ENCODE measurements around the gene LYRM4. TPM values are rescaled to one million over a fixed set of nuclear protein-coding genes. Genes with fewer than 3 reads are reported as not detected.

Gene LYRM4
- total and polyA plus RNA-seq, 9 of the 15 experiments (the other 6 are each of a cell fraction or from before 2014, with no cell fraction given): 24.2 to 69.4 (median 41.8) TPM

GRCh38 chr6:5220443-5220842 lies 40.3 kb downstream of the LYRM4 start (continued):
- TF ChIP-seq ELK3 (CRISPR knock-in tag; IDR thresholded peaks at IDR 0.05) (no peak), SRSF3 (IDR thresholded peaks at IDR 0.05; ENCODE audit: insufficient read depth, low read length) (no peak), TBP (optimal IDR thresholded peaks at IDR 0.05; ENCODE audit: low read depth, low read length) (no peak), CTCF (IDR thresholded peaks at IDR 0.05 in 2 of 3, conservative IDR thresholded peaks at IDR 0.05 in 1 of 3; ENCODE audit: insufficient read depth in 2 of 3, low read depth in 1 of 3, low read length in 3 of 3) (peak in 2 of 3 experiments; percentile 27 to 53; a peak in 3 of 6 replicates)

GRCh38 chr6:5219011-5219691 lies 41.6 kb downstream of the LYRM4 start:
- H3K9me3 ChIP-seq (replicated peaks; ENCODE audit: control insufficient read depth, insufficient read depth, low read depth, low read length): no peaks in the 10 kb centered on the region
- 72% methylated on average over 5 of the region's 5 CpGs for WGBS (ENCODE audit: insufficient coverage, low coverage, missing lambda C conversion rate)
- intact Hi-C loops (cut with micrococcal nuclease) (loop anchor here (5.0 kb wide), 1 partner anchor 162 kb away; no protein-coding TSS in a partner anchor), in situ Hi-C loops (cut with MboI) (no loop called here)
- DNase-seq (ENCODE audit: extremely low read depth in 1 of 4, low spot score in 3 of 4): no peak
- no TSS peak for BruUV-seq (replicated peaks)
- H3K27ac ChIP-seq (ENCODE audit: extremely low read depth, low read depth, low read length): no peak overlapping the region
- no peaks in the 10 kb centered on the region for H3K79me2 ChIP-seq (ENCODE audit: control insufficient read depth, insufficient read depth, low read length)
- peaks cover 3% of the 10 kb centered on the region for H3K9me1 ChIP-seq (ENCODE audit: control insufficient read depth, insufficient read depth, low read length)
- POLR2A ChIA-PET: interaction anchor here (0.7 to 2.8 kb wide), 5 partner anchors 11 to 546 kb away, joined by 3 to 14 read pairs (median 4); no protein-coding TSS in a partner anchor
- H3K27me3 ChIP-seq (ENCODE audit: control insufficient read depth in 2 of 2, insufficient read depth in 2 of 2, low read length in 2 of 2): no peaks in the 10 kb centered on the region
- no peak overlapping the region for H3K4me3 ChIP-seq
- CTCF ChIA-PET (ENCODE audit: low intra/inter-chr PET ratio): no interaction called here
- H3K36me3 ChIP-seq (ENCODE audit: control insufficient read depth, insufficient read depth, low read length): peaks cover 41% of the 10 kb centered on the region
- 0 out of 2 replicates have a peak, but pooled peaks cover 8% of the 10 kb centered on the region for H4K20me1 ChIP-seq (replicated peaks; ENCODE audit: control insufficient read depth, insufficient read depth, low read length)
- H3K9ac ChIP-seq (ENCODE audit: insufficient read depth in 1 of 2, low read depth in 2 of 2, low read length in 2 of 2): no peak overlapping the region
- peaks cover 0 to 12% of the 10 kb centered on the region in 2 experiments; a peak in 3 of 5 replicates for H3K4me1 ChIP-seq (replicated peaks in 1 of 2; ENCODE audit: control insufficient read depth in 2 of 2, insufficient read depth in 2 of 2, low read length in 2 of 2)
- FAIRE-seq: no peak
- ATAC-seq: no peak
- no peak overlapping the region for H2AFZ ChIP-seq (ENCODE audit: low read depth, low read length)
- H3K4me2 ChIP-seq (ENCODE audit: insufficient read depth, low read length): no peak overlapping the region
- TF ChIP-seq NKRF (IDR thresholded peaks at IDR 0.05; ENCODE audit: borderline replicate concordance) (no peak), E2F3 (CRISPR knock-in tag; IDR thresholded peaks at IDR 0.05) (no peak), RREB1 (CRISPR knock-in tag; IDR thresholded peaks at IDR 0.05) (no peak), CXXC5 (CRISPR knock-in tag; IDR thresholded peaks at IDR 0.05) (no peak)

Data from K562 (cell line).